ENCODE results near the gene GALNT7.
"Not testable (repeated sequence)": the region's sequence is repeated elsewhere in the genome, so short reads cannot be mapped to it uniquely, and the experiment has no call there.

Gene GALNT7

GRCh38 chr4:173168396-173169177 is at the start of gene GALNT7:
GALNT7 (plus strand) TSS chr4:173168811; CDS start chr4:173168836, 25 bp downstream.
- DNase-seq = peak; percentile 29 to 60

DNA sequence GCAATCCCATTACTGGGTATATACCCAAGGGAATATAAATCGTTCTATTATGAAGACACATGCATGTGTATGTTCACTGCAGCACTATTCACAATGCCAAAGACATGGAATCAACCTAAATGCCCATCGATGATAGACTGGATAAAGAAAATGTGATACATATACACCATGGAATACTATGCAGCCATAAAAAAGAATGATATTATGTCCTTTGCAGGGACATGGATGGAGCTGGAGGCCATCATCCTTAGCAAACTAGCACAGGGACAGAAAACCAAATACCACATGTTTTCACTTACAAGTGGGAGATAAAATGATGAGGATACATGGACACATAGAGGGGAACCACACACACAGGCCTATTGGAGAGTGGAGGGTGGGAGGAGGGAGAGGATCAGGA is 49.8 kb upstream of the GALNT7 start:
- not testable (repeated sequence) for DNase-seq

GRCh38 chr4:173119818-173120217 is 48.8 kb upstream of the GALNT7 start:
- DNase-seq = no peak

- DNase-seq = peak in 1 of 2 experiments; percentile 25
Observed at GRCh38 chr4:173121076-173121561, 47.5 kb upstream of the GALNT7 start.

DNA sequence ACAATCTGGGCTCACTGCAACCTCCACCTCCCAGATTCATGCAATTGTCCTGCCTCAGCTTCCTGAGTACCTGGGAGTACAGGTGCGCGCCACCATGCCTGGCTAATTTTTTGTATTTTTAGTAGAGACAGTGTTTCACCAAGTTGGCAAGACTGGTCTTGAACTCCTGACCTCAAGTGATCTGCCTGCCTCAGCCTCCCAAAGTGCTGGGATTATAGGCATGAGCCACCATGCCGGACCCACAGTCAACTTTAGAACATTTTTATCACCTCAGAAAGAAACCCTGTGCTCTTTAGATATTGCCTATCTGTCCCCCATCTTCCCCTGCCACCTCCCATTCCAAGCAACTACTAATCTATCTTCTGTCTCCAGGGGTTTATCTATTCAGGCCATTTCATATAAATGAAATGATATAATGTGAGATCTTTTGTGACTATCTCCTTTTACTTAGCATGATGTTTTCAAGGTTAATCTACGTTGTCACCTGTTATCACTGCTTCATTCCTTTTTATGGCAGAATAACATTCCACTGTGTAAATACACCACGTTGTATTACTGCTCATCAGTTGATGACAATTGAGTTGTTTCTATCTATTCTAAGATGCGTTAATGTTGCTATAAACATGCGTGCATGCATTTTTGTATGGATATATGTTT is 44.3 kb upstream of the GALNT7 start:
- no peak for DNase-seq

DNA sequence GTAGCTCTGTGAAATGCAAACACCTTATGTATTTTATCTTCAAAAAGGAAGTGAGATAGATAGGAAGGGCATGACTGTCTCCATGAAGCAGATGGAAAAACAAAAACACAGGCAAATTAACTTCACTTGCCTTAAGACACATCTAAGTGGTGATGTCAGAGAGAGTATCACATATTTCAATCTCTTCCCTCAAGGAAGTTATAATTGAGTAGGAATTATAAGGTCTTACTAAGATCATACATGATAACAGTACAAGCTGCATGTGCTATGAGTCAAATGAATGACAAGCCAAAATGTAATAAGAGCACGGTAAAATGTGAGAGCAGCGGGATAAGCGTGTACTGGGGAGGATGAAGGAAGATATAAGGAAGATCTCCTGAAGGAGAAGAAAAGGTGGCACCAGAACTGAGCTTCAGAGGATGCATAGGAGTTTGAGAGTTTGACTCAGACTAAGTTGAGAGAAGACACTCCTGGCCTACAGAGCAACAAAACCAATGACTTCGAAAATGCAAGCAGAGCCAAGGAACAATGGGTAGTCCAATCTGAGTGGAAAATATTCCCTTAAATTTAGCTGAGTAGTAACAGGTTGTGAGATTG is 43.3 kb upstream of the GALNT7 start:
- no peak for DNase-seq

GRCh38 chr4:173128199-173128890 is 40.3 kb upstream of the GALNT7 start:
- no peak for DNase-seq

DNA sequence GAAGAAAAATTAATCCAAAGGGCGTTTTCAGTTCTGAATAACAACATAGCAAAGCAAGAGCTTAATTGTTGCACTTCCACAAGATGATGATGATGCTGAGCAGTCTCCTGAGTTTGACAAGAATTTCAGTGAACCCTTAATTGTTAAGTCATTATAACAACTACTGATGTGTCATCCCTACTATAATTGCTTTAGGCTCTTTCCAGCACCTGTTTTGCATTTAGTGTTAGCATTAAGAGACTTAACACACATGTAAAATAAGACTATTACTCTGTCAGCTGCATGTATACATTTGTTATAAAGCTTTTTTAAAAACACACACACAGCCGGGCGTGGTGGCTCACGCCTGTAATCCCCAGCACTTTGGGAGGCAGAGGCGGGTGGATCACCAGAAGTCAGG is 37.9 kb upstream of the GALNT7 start:
- no peak for DNase-seq

DNA sequence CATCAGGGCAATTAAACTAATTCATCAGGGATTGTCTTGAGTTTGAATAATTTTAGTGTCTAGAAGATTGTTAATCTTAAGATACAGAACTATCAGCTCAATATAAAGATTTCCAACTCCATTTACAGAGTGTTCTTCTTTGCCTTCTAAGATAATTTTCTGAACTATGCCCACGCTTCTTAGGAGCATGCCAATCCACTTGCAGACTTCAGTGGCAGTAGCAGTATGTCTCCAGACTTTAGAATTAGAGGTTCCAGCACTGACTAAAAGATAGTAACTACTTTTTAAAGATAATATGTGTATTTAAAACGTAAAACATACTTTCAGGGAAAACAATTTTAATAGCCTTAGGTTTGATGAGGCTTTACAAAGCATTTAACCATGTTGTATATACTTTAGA is 34.2 kb upstream of the GALNT7 start:
- no peak for DNase-seq

- no peak for DNase-seq
Observed at GRCh38 chr4:173135241-173135847, 33.3 kb upstream of the GALNT7 start.

GRCh38 chr4:173138624-173139023 is 30.0 kb upstream of the GALNT7 start:
- peak; percentile 54 to 82 for DNase-seq

DNA sequence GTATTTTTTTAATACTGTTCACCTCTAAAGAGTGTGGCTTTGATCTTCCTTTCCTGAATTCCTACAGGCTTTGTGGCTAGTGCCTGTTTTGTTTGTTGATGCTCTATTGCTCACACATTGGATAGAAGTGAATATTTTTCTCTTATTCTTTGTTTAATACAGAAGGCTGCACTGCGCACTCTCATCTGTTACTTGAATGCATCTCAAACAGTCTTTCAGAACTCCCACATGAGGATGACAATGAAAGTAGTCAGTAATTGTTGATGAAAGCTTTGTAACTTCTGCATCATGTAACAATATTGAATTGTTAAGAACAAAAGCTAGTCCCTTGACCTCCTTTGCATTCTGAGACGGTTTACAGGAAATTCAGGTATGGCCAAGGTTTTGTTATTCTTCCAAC is 29.1 kb upstream of the GALNT7 start:
- no peak for DNase-seq

GRCh38 chr4:173145131-173145530 is 23.5 kb upstream of the GALNT7 start:
- no peak for DNase-seq

DNA sequence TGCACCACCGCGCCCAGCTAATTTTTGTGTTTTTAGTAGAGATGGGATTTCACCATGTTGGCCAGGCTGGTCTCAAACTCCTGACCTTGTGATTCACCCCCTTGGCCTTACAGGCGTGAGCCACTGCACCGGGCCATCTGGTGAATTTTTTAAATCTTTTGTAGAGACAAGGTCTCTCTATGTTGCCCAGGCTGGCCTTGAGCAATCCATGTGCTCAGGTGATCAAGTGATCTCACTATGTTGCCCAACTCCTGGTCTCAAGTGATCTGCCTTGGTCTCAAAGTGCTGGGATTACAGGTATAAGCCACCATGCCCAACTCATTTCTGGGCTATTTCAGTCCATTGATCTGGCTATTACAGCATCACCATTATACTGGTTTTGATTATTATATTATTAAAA is 22.2 kb upstream of the GALNT7 start:
- no peak for DNase-seq

GRCh38 chr4:173151496-173151895 is 17.1 kb upstream of the GALNT7 start:
- DNase-seq = no peak

DNA sequence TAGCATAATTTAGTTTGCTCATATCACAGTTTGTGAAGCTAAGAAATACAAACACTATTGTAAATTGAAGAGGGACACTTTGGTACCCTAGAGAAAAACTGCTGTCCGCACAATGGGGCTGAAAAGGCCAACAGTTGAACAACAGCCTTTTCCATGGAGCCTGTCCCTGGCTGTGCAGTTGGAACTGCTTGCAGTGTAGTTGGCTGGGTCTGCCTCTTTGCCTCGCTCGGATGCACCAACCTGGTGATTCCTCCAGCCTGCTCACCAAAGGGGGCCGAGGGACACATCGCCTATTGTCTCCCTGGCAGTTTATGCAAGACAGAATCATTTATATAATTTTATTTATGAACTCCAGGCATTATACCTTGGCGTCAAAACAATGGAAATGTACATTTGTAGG is 16.5 kb upstream of the GALNT7 start:
- no peak for DNase-seq

GRCh38 chr4:173153445-173153844 is 15.2 kb upstream of the GALNT7 start:
- DNase-seq = no peak

GRCh38 chr4:173159791-173160190 is 8.8 kb upstream of the GALNT7 start:
- DNase-seq = no peak

DNA sequence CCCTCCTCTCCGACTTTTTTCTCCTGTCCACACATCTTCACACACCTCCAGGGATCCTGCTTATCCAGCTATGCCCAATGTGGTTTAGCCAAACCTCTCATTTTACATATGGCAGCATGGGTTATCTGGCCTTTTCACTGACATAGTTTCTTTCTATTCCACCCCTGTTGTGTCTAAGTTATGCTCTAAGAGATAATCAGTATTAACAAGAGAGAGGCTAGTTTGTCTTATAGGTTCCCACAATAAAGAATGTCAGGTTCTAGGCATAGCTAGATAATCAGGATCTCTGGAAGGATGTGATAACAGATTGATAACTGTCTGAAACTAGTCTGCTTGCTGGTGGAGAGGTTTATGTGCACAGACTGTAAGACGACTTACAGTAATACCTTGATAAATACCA is 7.7 kb upstream of the GALNT7 start:
- DNase-seq = no peak

- no peak for DNase-seq
Observed at GRCh38 chr4:173161311-173161710, 7.3 kb upstream of the GALNT7 start.

GRCh38 chr4:173165706-173166105 is 2.9 kb upstream of the GALNT7 start:
- DNase-seq = no peak

DNA sequence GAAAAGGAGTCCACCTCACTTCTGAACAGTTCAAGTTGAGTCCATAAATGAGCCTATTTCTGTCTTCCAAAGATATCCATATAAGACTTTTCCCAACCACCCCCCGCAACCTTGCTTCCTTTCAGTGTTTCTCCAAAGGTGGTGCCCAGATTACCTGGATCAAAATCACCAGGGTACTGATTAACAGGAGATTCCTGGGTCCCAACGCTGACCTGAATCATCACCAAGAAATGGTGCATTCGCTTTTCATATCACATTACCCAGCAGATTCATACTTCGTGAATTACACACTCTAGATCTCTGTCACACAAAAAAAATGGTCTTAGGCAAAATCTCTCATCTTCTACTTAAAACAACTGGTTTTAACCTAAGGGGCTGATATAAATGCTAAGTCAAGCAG is 2.1 kb upstream of the GALNT7 start:
- DNase-seq = no peak
